GM20431 (cell line): ENCODE results near the gene ACACB.

Source experiments
- in situ Hi-C: fragments of 300-500 bp; cut with MseI, MboI; formaldehyde crosslinking; loops from one replicate; pipeline ENCODE4 v1.15.0; 2020; ENCODE audit warnings: low sequenced_read_pairs; ENCODE audit not compliant: unreplicated experiment

The ACACB gene

GRCh38 chr12:109310247-109311125 is 194.1 kb downstream of the ACACB start:
- in situ Hi-C loops = no loop called here
